GM15510 (cell line): ENCODE results near the gene CCDC102B.

ENCODE experiments used
- POLR2A ChIP-seq: IDR thresholded peaks from 3 replicates; pipeline ENCODE4 v1.6.1; 2011; ENCODE audit warnings: borderline replicate concordance; ENCODE audit not compliant: insufficient read length; ENCODE audit errors: extremely low read depth

Gene CCDC102B

GRCh38 chr18:68796936-68797690, 767 bp upstream of the CCDC102B start:
- TF ChIP-seq POLR2A, result no peak

- no peak for TF ChIP-seq POLR2A
Measured at GRCh38 chr18:68800075-68800474, 2.2 kb downstream of the CCDC102B start.

GRCh38 chr18:68803356-68803755, 5.5 kb downstream of the CCDC102B start:
- TF ChIP-seq POLR2A, result no peak

DNA sequence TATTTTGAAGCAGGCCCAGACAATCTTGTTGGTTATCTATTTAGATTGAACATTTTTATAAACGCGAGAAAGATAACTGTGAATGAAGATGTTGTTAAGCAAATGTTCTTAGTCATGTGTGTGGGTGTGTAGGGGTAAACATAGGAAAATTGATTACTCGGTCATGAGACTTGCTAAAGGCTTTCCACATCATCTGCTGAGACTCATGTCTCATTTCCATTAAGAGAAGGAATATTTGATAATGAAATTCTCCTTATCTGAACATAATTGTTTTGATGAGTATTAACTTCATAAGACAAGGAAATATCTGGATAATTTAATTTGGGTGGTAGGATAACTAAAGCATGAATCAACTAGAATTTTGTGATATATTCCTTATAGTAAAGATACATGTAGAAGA, 19.7 kb downstream of the CCDC102B start:
- TF ChIP-seq POLR2A, result no peak

DNA sequence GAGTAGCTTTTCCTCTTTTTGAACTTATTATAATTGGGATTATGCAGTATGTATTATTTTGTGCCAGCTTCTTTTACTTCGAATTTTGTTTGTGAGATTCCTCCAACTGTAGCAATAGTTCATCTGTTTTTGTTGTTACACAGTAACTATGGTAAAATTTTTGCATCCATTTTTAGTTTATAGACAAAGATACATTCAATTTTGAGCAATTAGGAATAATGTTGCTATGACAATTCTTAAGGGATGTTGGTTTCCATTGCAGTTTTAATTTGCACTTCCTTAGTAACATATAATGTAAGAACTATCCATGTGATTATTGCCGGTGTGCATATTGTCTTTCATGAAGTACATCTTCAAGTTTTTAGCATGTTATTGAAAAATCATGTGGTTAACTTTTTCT, 20.7 kb downstream of the CCDC102B start:
- TF ChIP-seq POLR2A, result no peak

DNA sequence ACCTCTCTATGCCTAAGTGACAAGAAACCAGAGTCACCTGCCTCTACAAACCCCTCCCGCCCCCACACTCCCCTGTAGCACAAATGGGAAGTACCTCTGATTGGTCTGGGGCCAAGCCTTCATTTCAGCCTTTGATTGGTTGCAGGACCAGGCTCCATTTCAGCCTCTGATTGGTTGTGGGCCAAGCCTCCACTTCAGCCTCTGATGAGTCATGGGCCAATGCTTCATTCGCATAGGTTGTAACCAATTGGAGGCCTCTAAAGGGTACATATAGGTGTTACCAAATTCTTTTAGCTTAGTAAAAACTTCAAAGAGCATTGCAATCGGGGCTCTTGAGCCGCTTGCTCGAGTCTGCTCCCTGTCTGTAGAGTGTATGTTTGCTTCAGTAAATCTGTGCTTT, 25.0 kb downstream of the CCDC102B start:
- no peak for TF ChIP-seq POLR2A

DNA sequence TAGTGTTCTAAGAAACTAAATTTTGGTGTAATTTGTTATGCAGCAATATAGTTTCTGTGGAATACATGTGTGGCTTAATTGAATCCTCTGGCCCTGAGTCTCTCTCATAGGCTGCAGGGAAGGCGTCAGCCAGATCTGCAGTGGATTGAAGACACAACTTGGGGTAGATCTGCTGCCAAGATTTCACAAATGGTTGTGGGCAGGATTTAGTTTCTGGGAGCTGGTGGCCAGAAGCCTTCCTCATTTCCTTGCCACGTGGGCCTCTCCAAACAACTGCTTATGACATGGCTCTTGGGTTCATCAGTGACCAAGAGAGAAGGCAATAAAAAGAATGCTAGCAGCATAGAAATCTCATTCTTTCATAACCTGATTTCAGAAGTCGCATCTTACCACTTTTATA, 28.2 kb downstream of the CCDC102B start:
- no peak for TF ChIP-seq POLR2A

- TF ChIP-seq POLR2A, result no peak
Measured at GRCh38 chr18:68830256-68831045, 32.6 kb downstream of the CCDC102B start.

- no peak for TF ChIP-seq POLR2A
Measured at GRCh38 chr18:68833756-68834155, 35.9 kb downstream of the CCDC102B start.

DNA sequence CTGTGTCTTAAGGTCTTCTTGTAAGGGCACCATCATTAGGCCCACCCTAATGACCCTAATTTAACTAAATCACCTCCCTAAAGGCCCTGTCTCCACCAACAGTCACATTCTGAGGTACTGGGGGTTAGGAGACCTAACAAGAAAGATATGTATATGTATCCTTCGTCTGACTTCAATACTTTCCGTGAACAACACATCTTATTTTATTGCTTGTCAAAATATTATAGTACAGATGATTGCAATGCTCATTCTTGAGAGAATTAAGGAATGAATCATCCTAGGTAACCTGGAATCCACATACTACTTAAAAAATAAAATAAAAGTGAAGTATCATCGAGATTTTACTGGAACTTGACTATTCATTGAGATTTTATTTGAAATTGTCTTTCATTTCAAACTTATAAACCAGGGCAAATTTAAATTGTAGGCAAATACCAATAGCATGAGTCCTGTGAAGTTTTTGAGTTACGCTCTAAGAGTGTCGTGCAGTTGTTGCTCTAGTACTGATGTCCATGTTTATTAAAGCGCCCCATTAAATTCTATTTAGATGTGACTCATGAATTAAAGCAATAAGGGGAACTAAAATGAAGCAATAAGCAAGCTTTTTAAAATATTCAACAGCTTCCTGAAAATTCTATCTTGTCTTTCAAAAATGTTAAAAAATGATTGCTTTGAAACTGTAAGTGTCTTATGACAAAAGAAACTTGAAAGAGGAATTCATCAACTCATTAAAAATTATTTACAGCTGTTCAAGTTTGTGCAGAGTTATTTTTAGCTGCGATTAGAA, 40.0 kb downstream of the CCDC102B start:
- no peak for TF ChIP-seq POLR2A

DNA sequence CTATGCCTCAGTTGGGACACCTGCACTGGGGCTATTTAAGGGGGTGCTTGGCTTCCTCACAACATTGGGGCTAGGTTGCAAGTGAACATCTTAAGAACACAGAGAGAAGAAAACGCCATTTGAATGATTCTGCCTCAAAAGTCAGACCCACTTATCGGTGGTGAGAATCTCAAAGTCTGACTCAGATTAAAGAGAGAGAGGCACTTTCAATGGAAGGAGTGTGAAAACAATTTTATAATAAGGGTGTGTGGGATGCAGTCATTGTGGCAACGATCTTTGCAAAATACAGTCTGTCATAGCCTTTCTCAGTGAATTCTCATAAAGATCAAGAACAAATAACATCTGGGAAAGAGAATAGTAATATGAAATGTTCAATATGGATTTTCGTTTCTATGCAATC, 41.8 kb downstream of the CCDC102B start:
- TF ChIP-seq POLR2A, result no peak

- no peak for TF ChIP-seq POLR2A
Measured at GRCh38 chr18:68840554-68841263, 42.8 kb downstream of the CCDC102B start.

- no peak for TF ChIP-seq POLR2A
Measured at GRCh38 chr18:68841301-68841700, 43.4 kb downstream of the CCDC102B start.

DNA sequence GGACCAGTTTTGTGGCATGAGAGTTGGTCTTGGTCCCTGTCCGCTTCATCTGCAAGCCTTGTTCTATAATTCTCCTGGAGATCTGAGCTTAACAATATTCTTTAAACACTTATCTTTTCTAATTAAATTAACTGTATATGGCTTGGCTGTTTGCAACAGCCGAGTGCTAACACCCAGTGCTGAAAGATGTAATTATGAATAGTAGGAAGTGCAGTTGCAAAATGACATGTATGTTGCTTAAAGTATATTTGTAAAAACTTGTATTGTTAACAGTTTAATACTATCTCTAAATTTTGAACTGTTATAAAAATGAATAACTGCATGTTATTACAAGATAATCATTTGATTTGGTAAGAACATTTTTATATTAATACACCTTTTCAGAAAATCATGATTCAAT, 45.1 kb downstream of the CCDC102B start:
- TF ChIP-seq POLR2A, result no peak
